HG02571 (cell line): ENCODE data around the gene PLPP3.

ENCODE experiments used
- ATAC-seq: cut with Tn5 transposase; IDR thresholded peaks from one replicate; pipeline ENCODE4 v1.9.1; 2021; ENCODE audit warnings: mild to moderate bottlenecking, moderate library complexity; ENCODE audit not compliant: unreplicated experiment

The PLPP3 gene

DNA sequence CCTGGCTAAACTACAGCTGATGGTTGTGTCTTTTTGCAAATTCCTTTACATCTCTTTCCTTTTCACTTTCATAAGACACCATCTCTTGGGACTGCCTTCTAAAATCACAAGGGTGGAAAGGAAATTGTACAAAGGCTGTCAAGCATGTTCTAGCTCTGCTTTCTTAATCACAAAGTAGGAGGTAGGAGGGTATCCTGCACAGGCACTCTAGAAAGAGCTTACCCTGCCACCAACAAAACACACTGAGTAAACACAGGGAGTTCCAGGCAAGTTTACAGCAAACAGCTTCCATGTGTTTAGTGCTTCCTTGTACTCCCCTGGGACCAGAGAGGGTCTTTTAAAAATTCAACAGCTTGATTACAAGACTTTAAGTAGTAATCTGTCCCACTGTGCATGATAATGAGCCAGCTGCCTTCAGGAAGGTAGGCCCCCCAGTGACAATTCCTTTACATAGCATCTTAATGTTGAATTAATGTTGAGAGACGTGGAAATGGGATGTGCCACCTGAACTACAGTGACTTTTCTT is 2.4 kb downstream of the PLPP3 start:
- ATAC-seq, result no peak

DNA sequence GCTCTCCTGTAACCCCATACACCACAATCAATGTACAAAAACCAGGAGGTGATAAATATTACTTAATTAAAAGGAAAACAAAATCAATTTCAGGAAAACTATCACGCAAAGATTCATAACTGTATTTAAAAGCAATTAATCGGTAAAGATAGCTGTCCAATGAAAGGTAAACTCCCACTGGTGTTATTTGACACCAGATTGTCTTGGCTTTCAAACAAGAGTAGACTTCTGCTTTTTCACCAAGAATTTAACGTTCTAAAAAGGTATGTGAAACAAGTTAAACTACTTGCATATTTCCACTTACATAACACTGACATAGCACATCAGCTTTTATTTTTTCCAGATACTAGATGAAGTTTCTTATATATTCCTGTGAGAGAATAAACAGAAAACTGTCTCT is 3.5 kb downstream of the PLPP3 start:
- ATAC-seq, result no peak

- no peak for ATAC-seq
Measured at GRCh38 chr1:56574794-56575193, 4.6 kb downstream of the PLPP3 start.

DNA sequence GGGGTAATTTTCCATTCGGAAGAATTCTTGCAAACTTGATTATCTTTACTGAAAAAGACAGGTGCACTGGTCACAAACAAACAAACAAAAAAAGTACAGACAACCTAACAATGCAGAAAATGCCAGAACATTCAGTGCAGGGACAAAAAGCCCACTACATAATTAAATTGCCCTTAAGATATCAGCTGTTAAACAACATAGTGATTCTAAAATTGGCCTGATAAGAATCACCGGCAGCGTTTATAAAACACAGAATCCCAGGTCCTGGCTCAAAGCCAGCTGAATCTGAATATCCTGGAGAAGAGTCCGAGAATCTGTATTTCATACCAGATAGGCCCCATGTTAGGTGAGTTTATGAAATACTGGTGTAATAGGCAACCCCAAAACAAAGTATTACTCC is 6.1 kb downstream of the PLPP3 start:
- ATAC-seq, result no peak

DNA sequence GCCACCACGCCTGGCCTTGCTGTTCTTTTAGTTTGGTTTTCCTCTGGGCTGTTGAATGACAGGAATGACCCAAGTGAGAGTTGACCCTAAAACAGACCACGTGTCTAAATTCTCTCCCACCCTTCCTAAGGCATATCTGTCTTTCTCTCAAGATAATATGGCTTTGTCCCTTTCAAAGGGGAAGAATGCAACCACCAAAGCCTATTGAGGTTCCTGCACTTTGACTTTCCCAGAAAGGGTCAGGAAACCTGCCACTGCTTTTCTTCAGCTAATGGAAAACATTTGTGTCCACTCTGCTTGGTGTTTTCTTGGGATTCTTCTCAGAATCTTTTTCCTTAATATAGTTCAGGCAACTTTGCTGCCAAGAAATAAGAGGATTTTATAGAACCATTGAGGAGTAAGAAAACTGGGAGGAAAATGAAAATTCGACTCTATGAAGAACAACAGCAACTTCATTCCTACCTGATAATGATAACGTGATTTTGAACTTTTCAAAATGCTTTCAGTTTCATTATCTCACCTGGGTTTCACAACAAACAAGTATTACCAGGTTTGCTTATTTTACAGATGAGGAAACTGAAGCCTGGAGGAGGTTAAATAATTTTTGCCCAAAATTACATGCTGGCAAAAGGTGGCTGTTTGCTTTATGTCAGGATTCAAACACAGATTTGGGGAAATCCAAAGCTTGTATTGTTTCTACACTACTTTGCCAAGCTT is 6.9 kb downstream of the PLPP3 start:
- ATAC-seq, result no peak

DNA sequence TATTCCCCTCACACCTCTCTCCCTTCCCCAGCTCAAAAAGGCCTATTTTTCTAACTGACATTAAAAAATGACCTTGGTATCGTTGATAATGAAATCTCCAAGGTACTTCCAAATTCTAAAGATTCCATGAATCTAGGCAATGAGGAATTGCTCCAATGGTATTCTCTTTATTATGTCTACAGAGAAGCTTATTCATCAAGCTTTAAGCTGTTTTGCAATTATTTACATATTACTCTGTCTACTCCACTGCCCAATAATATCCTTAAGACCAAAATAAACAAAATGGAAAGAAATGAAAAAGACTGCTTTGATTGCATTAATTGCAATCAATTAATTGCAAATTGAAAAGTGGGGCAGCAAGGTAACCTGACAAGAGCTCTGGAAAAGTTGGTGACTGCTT is 7.9 kb downstream of the PLPP3 start:
- no peak for ATAC-seq

- ATAC-seq, result no peak
Measured at GRCh38 chr1:56570924-56571372, 8.4 kb downstream of the PLPP3 start.

GRCh38 chr1:56569661-56570060 is 9.7 kb downstream of the PLPP3 start:
- no peak for ATAC-seq

DNA sequence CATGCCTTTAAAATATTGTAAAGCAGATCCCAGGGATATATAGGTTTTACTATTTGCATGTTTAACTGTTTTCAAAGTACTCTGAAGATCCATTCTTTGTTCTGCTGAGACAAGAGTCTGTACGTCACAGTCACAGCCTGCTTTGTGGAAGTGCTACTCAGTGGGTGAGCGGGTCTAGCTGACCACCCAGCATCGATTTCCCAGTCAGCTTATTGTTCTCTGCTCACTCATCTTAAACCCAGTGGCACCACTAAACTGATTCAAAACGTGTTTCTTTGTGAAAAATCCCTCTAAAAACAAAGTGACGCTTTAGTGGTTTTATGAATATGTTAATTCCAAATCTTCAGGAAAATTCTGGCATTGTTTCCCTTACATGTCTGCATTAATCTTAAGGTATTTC is 12.4 kb downstream of the PLPP3 start:
- no peak for ATAC-seq

DNA sequence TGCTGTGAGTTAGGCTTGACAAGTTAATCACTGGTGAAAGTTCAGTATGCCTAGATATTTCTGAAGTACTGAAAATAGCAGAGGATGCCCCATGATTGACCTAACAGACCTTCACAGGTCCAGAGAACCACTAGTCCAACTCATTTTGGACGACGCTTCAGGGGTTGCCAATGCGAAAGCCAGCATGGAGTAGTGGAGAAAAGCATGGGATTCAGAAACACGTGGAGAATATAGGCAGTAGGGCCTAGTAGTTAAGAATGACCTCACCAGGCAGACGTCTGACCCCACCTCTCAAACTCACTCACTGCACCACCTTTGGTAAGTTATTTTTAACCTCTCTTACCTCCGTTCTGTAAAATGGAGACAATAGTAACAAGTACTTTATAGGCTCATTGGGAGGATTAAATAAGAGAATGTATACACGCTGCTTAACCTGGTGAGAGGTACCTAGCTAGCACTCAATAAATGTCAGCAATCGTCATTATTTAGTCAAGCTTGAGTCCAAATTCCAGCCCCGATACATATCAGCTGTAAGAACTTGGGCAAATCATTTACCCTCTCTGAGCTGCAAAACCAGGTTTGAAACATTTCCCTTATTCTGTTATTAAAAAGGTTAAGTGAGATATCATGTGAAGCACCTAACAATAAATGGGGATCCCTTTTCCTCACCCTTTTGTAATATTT is 13.2 kb downstream of the PLPP3 start:
- no peak for ATAC-seq

DNA sequence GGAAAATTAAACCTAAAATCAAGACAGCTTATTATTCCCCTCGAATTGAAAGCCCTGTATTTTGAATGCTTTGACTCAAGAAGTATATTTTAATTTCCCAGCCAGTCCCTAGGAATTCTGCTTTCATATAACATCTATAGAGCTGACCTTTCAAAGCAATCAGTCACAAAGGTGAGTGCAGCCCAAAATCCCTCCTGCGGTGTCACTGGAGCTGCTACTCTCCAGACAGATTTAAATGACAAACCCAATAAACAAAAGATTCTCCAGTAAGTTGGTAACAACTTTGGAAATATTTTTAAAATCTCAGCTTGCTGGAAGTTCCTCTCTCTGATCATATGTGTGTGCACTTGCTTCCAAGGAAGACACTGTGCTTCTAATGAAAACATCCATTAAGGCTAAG is 14.7 kb downstream of the PLPP3 start:
- no peak for ATAC-seq

DNA sequence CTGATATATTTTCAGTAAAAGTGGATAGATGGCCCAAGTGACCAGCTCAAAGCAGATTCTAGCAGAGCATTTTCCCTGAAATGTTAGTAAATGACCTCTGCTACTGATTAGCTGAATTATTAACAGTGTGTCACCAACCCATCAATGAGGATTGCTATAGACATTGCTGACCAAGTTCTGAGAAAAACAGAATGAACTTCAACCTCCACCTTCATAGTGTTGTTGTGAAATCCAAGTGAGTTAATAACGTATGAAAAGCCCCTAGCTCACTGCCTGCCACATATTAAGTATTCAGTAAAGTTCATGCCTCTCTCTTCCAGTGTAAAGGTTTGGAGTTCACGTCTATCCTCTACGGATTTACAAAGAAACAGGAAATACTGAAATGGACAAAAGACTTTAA is 15.8 kb downstream of the PLPP3 start:
- no peak for ATAC-seq

- ATAC-seq, result no peak
Measured at GRCh38 chr1:56562891-56563452, 16.4 kb downstream of the PLPP3 start.

DNA sequence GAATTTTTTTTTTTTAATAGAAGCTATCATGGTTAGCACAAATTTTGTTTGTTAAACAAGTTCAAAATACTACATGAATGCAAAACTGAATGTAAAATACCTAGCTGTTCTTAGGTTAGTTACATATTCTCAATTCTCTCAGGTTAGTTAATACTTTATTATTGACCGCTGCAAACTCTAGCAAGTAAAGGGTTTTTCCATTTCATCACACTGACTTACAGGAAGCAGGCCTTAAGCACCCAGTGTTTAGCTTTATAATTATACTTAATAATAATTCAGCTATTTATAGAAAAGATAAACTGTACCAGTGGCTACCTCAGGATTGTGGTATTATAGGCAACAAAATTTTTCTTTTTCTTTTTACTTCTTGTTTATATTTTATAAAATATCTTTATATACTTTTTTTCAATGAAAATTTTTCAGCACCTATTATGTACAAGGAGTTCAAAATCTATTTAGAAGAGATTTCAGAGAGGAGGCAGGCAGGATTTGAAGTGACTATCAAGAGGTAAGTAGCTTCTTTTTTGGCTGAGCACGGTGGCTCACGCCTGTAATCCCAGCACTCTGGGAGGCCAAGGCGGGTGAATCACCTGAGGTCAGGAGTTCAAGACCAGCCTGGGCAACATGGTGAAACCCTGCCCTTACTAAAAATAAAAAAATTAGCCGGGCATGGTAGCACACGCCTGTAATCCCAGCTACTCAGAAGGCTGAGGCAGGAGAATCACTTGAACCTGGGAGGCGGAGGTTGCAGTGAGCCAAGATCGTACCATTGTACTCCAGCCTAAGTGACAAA is 17.9 kb downstream of the PLPP3 start:
- no peak for ATAC-seq

- no peak for ATAC-seq
Measured at GRCh38 chr1:56557746-56558145, 21.6 kb downstream of the PLPP3 start.

- no peak for ATAC-seq
Measured at GRCh38 chr1:56555448-56555847, 23.9 kb downstream of the PLPP3 start.

- no peak for ATAC-seq
Measured at GRCh38 chr1:56553046-56553445, 26.3 kb downstream of the PLPP3 start.

GRCh38 chr1:56552349-56552748 is 27.0 kb downstream of the PLPP3 start:
- ATAC-seq, result no peak

DNA sequence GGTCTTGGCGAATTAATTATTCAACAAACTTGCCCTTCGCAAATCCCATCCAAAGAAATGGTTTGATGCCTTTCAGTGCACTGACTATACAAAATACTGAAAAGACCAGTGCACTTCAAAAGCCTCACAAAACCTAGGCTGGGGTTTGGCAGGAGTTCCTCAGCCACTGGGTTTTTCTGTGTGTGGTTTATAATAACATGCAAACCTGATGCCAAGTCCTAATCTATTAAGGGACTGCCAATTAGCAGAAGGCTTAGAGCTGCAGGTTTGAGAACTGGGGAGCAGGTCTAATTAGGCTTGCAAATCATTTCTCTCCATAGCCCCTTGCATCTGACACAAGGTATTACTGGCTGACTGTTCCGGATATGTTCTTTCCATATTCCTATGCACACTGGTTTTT is 27.7 kb downstream of the PLPP3 start:
- no peak for ATAC-seq

DNA sequence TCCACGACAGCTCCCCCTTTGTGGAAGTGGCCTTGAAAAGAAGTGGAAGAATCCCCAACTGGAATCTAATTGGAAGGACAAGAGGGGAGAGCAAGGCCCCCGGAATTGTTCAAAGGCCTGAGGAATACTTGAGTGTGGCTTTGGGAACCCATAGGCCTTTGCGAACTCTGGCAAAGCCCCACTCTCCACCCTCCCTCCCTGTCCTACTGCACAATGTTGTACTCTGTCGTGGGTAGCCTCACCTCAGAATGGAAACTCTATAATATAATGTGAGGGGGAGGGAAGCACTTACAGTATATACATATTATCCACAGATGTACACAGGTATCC is 28.5 kb downstream of the PLPP3 start:
- ATAC-seq, result no peak

- ATAC-seq, result no peak
Measured at GRCh38 chr1:56550138-56550858, 29.1 kb downstream of the PLPP3 start.
